Ishikawa (cell line): Measurements from ENCODE around the gene TRIP13.

Experiments
- CEBPB ChIP-seq: IDR thresholded peaks from 2 replicates; pipeline ENCODE4 v1.6.1; 2012
- REST ChIP-seq: IDR thresholded peaks from 2 replicates; pipeline ENCODE4 v1.6.1; 2012; ENCODE audit warnings: low read depth, mild to moderate bottlenecking
- TAF1 ChIP-seq: IDR thresholded peaks from 2 replicates; pipeline ENCODE4 v1.6.1; 2012; ENCODE audit warnings: low read depth, mild to moderate bottlenecking
- YY1 ChIP-seq: IDR thresholded peaks from 2 replicates; pipeline ENCODE4 v1.6.1; 2012; ENCODE audit warnings: low read depth

- TF ChIP-seq REST (no peak), TAF1 (no peak; the same call in 1 of the 2 replicates), YY1 (no peak), CEBPB (no peak)
These were observed 42.1 kb upstream of the TRIP13 start, which contains the start of gene ZDHHC11 for GRCh38 chr5:850511-851006.
